GM12892 (cell line): ENCODE results near the gene TTC28.
A peak's percentile ranks its signal among the peaks of the same experiment; 100 is the strongest.

Source experiments
- DNase-seq: peaks from one replicate; pipeline ENCODE4 v3.0.0; 2011; ENCODE audit not compliant: insufficient read length
- FAIRE-seq: peaks from 2 replicates; lab custom pipeline; 2011; peaks lifted over from hg19 to GRCh38; lab: Jason Lieb, UNC
- POLR2A ChIP-seq: IDR thresholded peaks from 2 replicates; pipeline ENCODE4 v1.6.1; 2011; ENCODE audit warnings: low read depth, low read length, control low read depth
- POLR2AphosphoS5 ChIP-seq: IDR thresholded peaks from 2 replicates; pipeline ENCODE4 v1.6.1; 2011; ENCODE audit warnings: low read depth, low read length, control low read depth
- TAF1 ChIP-seq: IDR thresholded peaks from 2 replicates; pipeline ENCODE4 v1.6.1; 2011; ENCODE audit warnings: low read depth, mild to moderate bottlenecking, control low read depth, low read length, borderline replicate concordance

Gene TTC28

GRCh38 chr22:28012832-28013460 lies 666.7 kb downstream of the TTC28 start:
- DNase-seq (no peak), FAIRE-seq (no peak)
- TF ChIP-seq POLR2AphosphoS5: no peak
- TF ChIP-seq TAF1: no peak
- no peak for TF ChIP-seq POLR2A

DNA sequence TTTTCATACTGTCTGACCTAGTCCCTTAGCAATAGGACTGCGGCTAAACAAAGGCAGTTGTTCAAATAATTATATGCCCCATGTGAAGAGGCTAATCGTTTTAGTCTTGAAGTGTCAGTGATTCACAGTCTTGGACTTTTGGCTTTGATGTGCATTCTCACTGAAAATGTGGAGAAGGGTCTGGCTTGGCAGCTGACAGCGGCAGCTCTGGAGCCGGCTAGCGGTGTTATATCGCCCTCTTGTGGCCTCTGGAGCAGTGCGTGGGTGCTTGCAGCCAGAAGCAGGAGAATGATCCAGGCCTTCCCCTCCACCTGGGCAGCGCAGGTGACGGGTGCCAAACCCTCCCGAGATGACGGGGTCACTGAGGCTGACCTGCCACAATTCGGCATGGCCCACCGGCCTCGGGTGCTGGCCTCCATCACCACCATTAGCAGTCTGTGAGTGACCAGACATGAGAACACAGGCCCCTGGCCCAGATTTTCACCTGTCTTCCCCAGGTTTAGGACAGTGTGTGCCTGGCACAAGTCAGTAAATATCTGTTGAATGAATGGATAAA lies 670.3 kb downstream of the TTC28 start:
- peak; percentile 86 for DNase-seq
- FAIRE-seq: peak; percentile 92
- TF ChIP-seq POLR2AphosphoS5 (no peak), POLR2A (no peak), TAF1 (no peak)

DNA sequence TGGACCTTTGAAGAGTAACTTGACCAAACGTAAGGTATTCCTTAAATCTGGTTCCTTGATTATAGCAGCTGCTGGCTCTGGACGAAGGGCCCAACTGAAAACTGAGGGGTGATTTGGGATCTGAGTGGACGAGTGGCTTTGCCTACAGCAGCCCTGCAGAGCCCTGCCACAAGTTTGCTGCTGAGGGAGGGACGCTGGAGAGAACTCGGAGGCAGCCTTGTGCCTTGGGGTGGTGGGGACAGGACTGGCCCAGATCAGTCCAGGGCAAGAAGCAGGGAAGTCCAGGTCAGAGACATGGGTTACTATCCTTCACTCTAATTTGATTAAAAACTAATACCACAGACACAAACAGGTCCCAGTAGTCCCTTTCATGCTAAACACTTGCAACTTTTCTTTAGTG lies 671.0 kb downstream of the TTC28 start:
- FAIRE-seq (no peak), DNase-seq (no peak)
- no peak for TF ChIP-seq POLR2A
- no peak for TF ChIP-seq TAF1
- TF ChIP-seq POLR2AphosphoS5: no peak

- TF ChIP-seq POLR2A (no peak), TAF1 (no peak), POLR2AphosphoS5 (no peak)
- FAIRE-seq: no peak
- no peak for DNase-seq
Observed at GRCh38 chr22:28008056-28008455, 671.6 kb downstream of the TTC28 start.

- DNase-seq: no peak
- TF ChIP-seq POLR2A (no peak), POLR2AphosphoS5 (no peak), TAF1 (no peak)
- FAIRE-seq: no peak
Observed at GRCh38 chr22:28006271-28006670, 673.4 kb downstream of the TTC28 start.

DNA sequence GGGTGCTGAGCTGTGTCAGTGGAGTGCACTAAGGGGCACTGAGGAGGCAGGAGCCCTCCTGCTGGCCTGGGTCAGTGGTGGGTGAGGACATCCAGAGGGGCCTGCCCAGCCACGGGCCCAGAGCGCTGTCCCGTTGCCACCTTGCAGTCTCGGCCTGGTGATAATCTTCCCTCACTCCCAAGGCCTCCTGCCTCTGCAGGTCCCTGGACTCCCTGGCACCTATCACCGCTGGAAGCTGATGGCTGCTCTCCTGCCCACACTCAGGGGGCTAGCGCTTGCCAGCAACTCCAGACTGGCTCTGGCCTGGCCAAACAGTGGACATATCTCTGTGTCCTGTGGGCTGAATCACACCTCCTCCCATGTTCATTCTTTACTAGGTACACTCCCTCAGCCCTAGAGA lies 674.1 kb downstream of the TTC28 start:
- FAIRE-seq (no peak), DNase-seq (no peak)
- no peak for TF ChIP-seq POLR2AphosphoS5
- no peak for TF ChIP-seq POLR2A
- no peak for TF ChIP-seq TAF1

GRCh38 chr22:28004021-28004420 lies 675.6 kb downstream of the TTC28 start:
- TF ChIP-seq POLR2A: no peak
- no peak for TF ChIP-seq POLR2AphosphoS5
- no peak for TF ChIP-seq TAF1
- no peak for FAIRE-seq
- no peak for DNase-seq

- TF ChIP-seq POLR2AphosphoS5 (no peak), TAF1 (no peak), POLR2A (no peak)
- FAIRE-seq (no peak), DNase-seq (no peak)
Observed at GRCh38 chr22:28002863-28003565, 676.6 kb downstream of the TTC28 start.

GRCh38 chr22:28002181-28002700 lies 677.4 kb downstream of the TTC28 start:
- TF ChIP-seq POLR2AphosphoS5 (no peak), POLR2A (no peak), TAF1 (no peak)
- DNase-seq: no peak
- no peak for FAIRE-seq

GRCh38 chr22:28001171-28001835 lies 678.3 kb downstream of the TTC28 start:
- DNase-seq (no peak), FAIRE-seq (no peak)
- no peak for TF ChIP-seq POLR2AphosphoS5
- TF ChIP-seq TAF1: no peak
- TF ChIP-seq POLR2A: no peak

DNA sequence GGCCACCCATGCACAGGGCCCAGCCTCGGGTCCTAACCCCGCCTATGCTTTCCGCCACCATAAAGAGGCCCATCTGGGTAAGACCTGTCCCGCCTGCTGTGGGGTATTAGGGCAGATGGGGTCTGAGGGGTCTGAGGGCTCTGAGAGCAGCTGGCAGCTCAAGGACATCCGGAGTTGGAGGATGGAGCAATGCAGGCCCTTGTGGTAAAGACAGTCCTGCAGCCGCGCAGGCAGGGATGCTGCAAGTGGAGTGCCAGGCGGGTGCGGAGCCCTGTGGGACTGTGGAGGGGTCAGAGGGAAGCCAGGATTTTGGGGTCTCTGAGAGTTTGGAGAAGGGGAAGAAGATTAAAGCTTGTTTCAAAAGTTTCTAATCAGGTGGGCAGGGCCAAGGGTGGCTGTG lies 679.3 kb downstream of the TTC28 start:
- DNase-seq (no peak), FAIRE-seq (no peak)
- TF ChIP-seq POLR2AphosphoS5: no peak
- no peak for TF ChIP-seq TAF1
- TF ChIP-seq POLR2A: no peak
